DMS79 treated with DMSO at 0.1 percent for 48 hours (cell line): ENCODE data around the gene KRTAP4-6.
"Not testable (repeated sequence)": the region's sequence is repeated elsewhere in the genome, so short reads cannot be mapped to it uniquely, and the experiment has no call there.

ENCODE experiments used
- DNase-seq: peaks from one replicate; lab custom pipeline; 2025; lab: John Stamatoyannopoulos, UW

Gene KRTAP4-6

GRCh38 chr17:41105347-41105746 is 35.0 kb downstream of the KRTAP4-6 start, which contains the start of gene KRTAP4-9:
KRTAP4-9 (plus strand) TSS chr17:41105389; CDS start chr17:41105389, 0 bp downstream.
- DNase-seq = not testable (repeated sequence)

- not testable (repeated sequence) for DNase-seq
Observed at GRCh38 chr17:41104386-41105038, 35.8 kb downstream of the KRTAP4-6 start.

GRCh38 chr17:41103896-41104295 is 36.4 kb downstream of the KRTAP4-6 start:
- no peak for DNase-seq

GRCh38 chr17:41101586-41102259 is 38.6 kb downstream of the KRTAP4-6 start, which contains the start of gene KRTAP4-16:
KRTAP4-16 (minus strand) TSS chr17:41102209; CDS start chr17:41102209, 0 bp downstream.
- DNase-seq = no peak

- not testable (repeated sequence) for DNase-seq
Observed at GRCh38 chr17:41099682-41100480, 40.5 kb downstream of the KRTAP4-6 start.

GRCh38 chr17:41098481-41098880 is 41.9 kb downstream of the KRTAP4-6 start:
- DNase-seq = no peak

- no peak for DNase-seq
Observed at GRCh38 chr17:41098042-41098441, 42.3 kb downstream of the KRTAP4-6 start, which contains the start of gene KRTAP4-8. KRTAP4-8 (minus strand) TSS chr17:41098142; CDS start chr17:41098084, 58 bp downstream.

GRCh38 chr17:41096055-41096454 is 44.3 kb downstream of the KRTAP4-6 start:
- DNase-seq = no peak
